Cardiac fibroblast (primary cell): Measurements from ENCODE around the gene DAD1.
"Not testable (repeated sequence)": the region's sequence is repeated elsewhere in the genome, so short reads cannot be mapped to it uniquely, and the experiment has no call there.

Source experiments
- DNase-seq, 2 donors: peaks; one replicate each; pipeline versions ENCODE4 v3.0.0 to v3.0.0-alpha.2; 2010; ENCODE audit warnings: low read depth in 2 of 2
- H3K4me3 ChIP-seq, 2 donors: replicated peaks in 1 of 2; 1 replicate in 1 of 2; 2 replicates in 1 of 2; pipeline ENCODE4 v1.5.1; 2011; ENCODE audit warnings: low read depth in 2 of 2, low read length in 2 of 2, mild to moderate bottlenecking in 2 of 2, moderate library complexity in 1 of 2
- TF ChIP-seq, protein P1 (sequence below): IDR thresholded peaks from one replicate; pipeline ENCODE4 v1.5.1; 2011; ENCODE audit warnings: low read depth, mild to moderate bottlenecking, low read length, inconsistent platforms

The DAD1 gene

DNA sequence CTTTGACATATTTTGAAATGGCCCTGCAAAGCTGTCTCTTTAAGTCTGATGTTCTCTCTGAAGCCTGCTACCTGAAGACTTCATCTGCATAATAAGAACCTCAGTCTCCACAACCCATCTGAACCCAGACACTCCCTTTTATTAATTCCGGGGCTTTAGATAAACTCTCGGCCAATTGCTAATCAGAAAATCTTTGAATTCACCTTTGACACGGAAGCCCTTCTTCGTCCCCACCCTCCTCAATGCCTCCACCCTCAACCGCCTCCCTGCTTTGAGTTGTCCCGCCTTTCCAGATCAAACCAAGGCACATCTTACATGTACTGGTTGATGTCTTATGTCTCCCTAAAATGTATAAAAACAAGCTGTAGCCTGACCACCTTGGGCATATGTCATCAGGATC is 37.6 kb upstream of the DAD1 start:
- H3K4me3 ChIP-seq = no peak overlapping the region
- DNase-seq = no peak
- TF ChIP-seq, protein P1, sequence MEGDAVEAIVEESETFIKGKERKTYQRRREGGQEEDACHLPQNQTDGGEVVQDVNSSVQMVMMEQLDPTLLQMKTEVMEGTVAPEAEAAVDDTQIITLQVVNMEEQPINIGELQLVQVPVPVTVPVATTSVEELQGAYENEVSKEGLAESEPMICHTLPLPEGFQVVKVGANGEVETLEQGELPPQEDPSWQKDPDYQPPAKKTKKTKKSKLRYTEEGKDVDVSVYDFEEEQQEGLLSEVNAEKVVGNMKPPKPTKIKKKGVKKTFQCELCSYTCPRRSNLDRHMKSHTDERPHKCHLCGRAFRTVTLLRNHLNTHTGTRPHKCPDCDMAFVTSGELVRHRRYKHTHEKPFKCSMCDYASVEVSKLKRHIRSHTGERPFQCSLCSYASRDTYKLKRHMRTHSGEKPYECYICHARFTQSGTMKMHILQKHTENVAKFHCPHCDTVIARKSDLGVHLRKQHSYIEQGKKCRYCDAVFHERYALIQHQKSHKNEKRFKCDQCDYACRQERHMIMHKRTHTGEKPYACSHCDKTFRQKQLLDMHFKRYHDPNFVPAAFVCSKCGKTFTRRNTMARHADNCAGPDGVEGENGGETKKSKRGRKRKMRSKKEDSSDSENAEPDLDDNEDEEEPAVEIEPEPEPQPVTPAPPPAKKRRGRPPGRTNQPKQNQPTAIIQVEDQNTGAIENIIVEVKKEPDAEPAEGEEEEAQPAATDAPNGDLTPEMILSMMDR = no peak

DNA sequence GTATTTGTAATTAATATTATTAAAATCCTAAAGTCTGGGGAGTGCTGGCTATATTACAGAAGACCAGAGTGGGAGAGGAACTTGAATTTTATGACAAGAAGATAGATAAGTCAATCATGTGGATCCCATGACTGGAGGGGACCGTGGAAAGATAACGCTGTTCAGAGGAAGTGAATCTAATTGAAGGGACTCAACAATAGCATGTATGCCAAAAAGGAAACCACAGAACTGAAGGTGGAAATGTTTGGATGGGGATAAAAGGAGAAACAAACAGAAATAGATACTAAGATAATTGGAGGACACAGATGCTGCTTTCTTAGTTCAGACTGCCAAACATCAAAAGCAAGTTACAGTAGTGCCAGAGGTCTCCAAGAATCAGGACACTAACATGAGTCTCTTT is 34.0 kb upstream of the DAD1 start:
- no peak for DNase-seq
- TF ChIP-seq, protein P1 = no peak
- H3K4me3 ChIP-seq = no peak overlapping the region

DNA sequence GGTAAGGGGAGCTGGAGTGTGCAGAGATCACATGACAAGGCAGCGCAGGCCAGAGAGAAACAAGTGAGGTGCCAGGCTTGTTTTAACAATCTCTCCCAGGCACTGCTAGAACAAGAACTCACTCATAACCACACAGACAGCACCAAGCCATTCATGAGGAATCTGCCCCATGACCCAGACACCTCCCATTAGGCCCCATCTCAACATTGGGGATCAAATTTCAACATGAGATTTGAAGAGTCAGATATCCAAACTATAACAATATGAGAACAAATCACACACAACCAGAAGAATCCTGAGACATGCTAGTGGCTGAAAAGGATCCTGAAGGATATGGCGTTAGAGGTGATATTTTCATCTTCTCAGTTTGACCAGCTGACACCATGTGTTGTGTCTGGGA is 33.2 kb upstream of the DAD1 start:
- DNase-seq = peak; percentile 11 to 50
- no peak overlapping the region for H3K4me3 ChIP-seq
- TF ChIP-seq, protein P1 = no peak

DNA sequence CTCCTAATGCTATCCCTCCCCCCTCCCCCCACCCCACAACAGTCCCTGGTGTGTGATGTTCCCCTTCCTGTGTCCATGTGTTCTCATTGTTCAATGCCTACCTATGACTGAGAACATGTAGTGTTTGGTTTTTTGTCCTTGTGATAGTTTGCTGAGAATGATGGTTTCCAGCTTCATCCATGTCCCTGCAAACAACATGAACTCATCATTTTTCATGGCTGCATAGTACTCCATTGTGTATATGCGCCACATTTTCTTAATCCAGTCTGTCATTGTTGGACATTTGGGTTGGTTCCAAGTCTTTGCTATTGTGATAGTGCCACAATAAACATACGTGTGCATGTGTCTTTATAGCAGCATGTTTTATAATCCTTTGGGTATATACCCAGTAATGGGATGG is 26.7 kb upstream of the DAD1 start:
- not testable (repeated sequence) for DNase-seq, H3K4me3 ChIP-seq

DNA sequence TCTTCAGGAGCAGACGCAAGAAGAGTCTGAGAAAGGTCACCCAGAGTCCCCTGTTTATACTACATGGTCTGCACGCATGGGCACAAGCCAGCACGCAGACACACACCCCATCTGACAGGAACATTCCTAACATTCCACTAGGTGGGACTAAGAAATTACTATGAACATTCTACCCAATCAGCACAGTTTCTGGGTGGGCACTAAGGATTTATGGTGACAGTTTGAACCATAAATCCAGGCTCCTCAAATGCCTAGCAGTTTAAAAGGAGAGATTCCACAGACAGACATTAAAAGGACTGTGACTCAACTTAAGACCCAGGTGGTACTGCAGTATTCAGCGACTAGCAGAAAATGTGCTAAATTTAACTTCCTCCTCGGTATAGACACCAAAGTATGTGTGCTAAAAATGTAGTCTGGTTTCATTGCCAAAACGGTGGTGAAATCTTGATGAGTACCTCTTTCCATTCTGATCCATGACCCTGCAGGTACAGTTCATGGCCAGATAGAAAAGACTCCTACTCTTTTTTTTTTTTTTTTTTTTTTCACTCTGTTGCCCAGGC is 25.3 kb upstream of the DAD1 start:
- no peak overlapping the region for H3K4me3 ChIP-seq
- TF ChIP-seq, protein P1 = no peak
- peak; percentile 89 to 94 for DNase-seq

DNA sequence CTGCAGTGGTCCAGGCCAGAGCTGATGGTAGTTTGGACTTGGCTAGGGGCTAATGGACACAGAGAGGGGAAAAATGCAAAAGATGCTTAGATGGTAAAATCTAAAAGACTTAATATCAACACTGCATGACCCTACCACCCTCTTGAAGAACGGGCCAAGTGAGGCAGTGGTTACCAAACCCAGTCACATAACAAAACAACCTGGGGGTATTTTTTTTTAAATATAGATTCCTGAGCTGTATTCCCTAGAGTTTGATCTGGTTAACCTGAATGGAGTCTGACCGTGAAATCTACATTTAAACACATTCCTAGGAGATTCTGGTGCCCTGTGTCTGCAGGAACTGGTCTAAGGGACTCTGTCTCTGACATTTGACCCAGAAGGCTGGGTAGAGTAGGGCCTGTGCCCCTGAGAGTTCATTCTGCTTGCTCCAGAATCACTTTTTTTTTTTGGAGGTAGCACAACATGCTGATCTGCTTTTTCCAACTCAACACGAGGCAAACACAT is 24.8 kb upstream of the DAD1 start:
- TF ChIP-seq, protein P1 = no peak
- H3K4me3 ChIP-seq = no peak overlapping the region
- no peak for DNase-seq

DNA sequence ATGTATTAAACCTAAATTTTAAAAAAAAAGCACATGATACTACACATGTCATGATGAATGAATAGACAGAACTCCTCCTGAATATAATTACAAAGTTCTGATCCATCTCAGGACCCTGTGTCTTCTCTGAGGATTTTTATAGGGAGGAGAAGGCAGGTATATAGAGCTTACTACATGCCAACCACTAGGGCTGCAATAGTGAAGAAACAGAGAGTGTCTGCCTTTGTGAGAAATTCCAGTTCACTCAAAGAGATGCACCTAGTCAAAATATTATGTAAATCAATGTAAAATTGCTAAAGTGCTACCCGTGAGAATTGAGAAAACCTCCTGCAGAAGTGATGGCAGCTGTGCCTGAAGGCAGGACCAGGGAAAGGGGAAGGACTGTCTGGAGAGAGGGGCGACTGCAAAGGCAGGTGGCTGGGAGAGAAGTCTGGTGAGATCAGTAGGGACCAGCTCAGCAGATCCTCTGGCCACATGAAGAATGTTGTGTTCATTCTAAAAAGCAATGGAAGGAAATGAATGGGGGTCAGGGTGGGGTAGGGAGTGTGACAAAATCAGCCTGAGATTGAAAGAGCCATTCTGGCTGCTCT is 24.2 kb upstream of the DAD1 start:
- H3K4me3 ChIP-seq = no peak overlapping the region
- no peak for DNase-seq
- TF ChIP-seq, protein P1 = no peak
